Endothelial cell of umbilical vein (primary cell): ENCODE measurements around the gene SPATA6L. TPM values are rescaled to one million over a fixed set of nuclear protein-coding genes. Genes with fewer than 3 reads are reported as not detected.

Experiments used
- BruUV-seq: library from RNA; stranded (reverse); fragments of 400-500 nt; replicated peaks from 2 replicates; lab custom pipeline; 2021; lab: Mats Ljungman, UMichigan
- CTCF ChIA-PET: fragments of 300-600, 350-600 bp; sonication (Branson Sonifier 250); formaldehyde crosslinking; loops from one replicate; lab custom pipeline; 2021; ENCODE audit warnings: antibody characterized with exemption, inconsistent platforms; lab: Charles Lee
- POLR2A ChIA-PET: fragments of 300-600, 350-600 bp; sonication (Branson Sonifier 250); formaldehyde crosslinking; loops from one replicate; lab custom pipeline; 2021; ENCODE audit warnings: antibody characterized with exemption, inconsistent platforms; lab: Charles Lee
- DNase-seq: peaks from one replicate; pipeline ENCODE4 v3.0.0-alpha.2; 2011; ENCODE audit warnings: low read depth, low spot score
- FAIRE-seq: peaks from 2 replicates; lab custom pipeline; 2011; peaks lifted over from hg19 to GRCh38; lab: Jason Lieb, UNC
- H2AFZ ChIP-seq: 2 replicates; pipeline ENCODE4 v1.6.0; 2012; ENCODE audit warnings: low read depth, low read length, control low read depth, inconsistent platforms
- H3K27ac ChIP-seq: 2 replicates; pipeline ENCODE4 v1.5.1; 2011; ENCODE audit warnings: low read depth, mild to moderate bottlenecking, control low read depth, low read length, moderate library complexity; ENCODE audit not compliant: insufficient read depth
- H3K27me3 ChIP-seq, 2 experiments: 2 replicates each; pipeline versions ENCODE4 v1.6.0 to v1.6.1; 2011; ENCODE audit warnings: low read length in 2 of 2, mixed read lengths in 1 of 2; ENCODE audit not compliant: control insufficient read depth in 2 of 2, insufficient read depth in 2 of 2
- H3K36me3 ChIP-seq, 2 experiments: 2 replicates in 1 of 2; 3 replicates in 1 of 2; pipeline ENCODE4 v1.5.1; 2011; ENCODE audit warnings: low read length in 2 of 2, mild to moderate bottlenecking in 1 of 2, moderate library complexity in 1 of 2; ENCODE audit not compliant: control insufficient read depth in 2 of 2, insufficient read depth in 2 of 2; ENCODE audit errors: extremely low read depth in 1 of 2
- H3K4me1 ChIP-seq: 3 replicates; pipeline ENCODE4 v1.5.1; 2011; ENCODE audit warnings: mild to moderate bottlenecking, low read length; ENCODE audit not compliant: control insufficient read depth, insufficient read depth; ENCODE audit errors: extremely low read depth
- H3K4me2 ChIP-seq: 2 replicates; pipeline ENCODE4 v1.6.1; 2011; ENCODE audit warnings: low read length, control low read depth, mixed read lengths; ENCODE audit not compliant: insufficient read depth
- H3K4me3 ChIP-seq, 3 experiments: fragments of 200-600 bp in 1 of 3; sonication (generic), shearing (Covaris generic) in 1 of 3; replicated peaks in 1 of 3; 2 replicates each; pipeline ENCODE4 v1.5.1; 2011 to 2016; ENCODE audit warnings: control low read depth in 3 of 3, low read length in 3 of 3, mild to moderate bottlenecking in 2 of 3, inconsistent platforms in 1 of 3, low read depth in 1 of 3, moderate library complexity in 1 of 3; ENCODE audit not compliant: insufficient read depth in 1 of 3
- H3K79me2 ChIP-seq: 2 replicates; pipeline ENCODE4 v1.6.0; 2012; ENCODE audit warnings: low read length, inconsistent platforms; ENCODE audit not compliant: control insufficient read depth, insufficient read depth
- H3K9ac ChIP-seq: replicated peaks from 2 replicates; pipeline ENCODE3; 2011; ENCODE audit warnings: low read length, control low read depth; ENCODE audit not compliant: insufficient read depth; ENCODE audit errors: extremely low read depth
- H3K9me1 ChIP-seq: replicated peaks from 3 replicates; pipeline ENCODE4 v1.6.0; 2011; ENCODE audit warnings: mild to moderate bottlenecking, low read length; ENCODE audit not compliant: control insufficient read depth, insufficient read depth; ENCODE audit errors: extremely low read depth
- H3K9me3 ChIP-seq: replicated peaks from 2 replicates; pipeline ENCODE4 v1.5.1; 2012; ENCODE audit warnings: low read length, inconsistent platforms; ENCODE audit not compliant: control insufficient read depth, insufficient read depth
- H4K20me1 ChIP-seq: replicated peaks from 2 replicates; pipeline ENCODE3; 2011; ENCODE audit warnings: mild to moderate bottlenecking, low read length; ENCODE audit not compliant: control insufficient read depth, insufficient read depth; ENCODE audit errors: extremely low read depth
- CTCF ChIP-seq, 2 donors: IDR thresholded peaks; 1 replicate in 1 of 2; 2 replicates in 1 of 2; pipeline ENCODE4 v1.5.1; 2011; ENCODE audit warnings: low read length in 2 of 2, mild to moderate bottlenecking in 2 of 2, moderate library complexity in 2 of 2, control low read depth in 1 of 2, inconsistent platforms in 1 of 2, low read depth in 1 of 2; ENCODE audit not compliant: insufficient read depth in 1 of 2; ENCODE audit errors: extremely low read depth in 1 of 2
- EZH2 ChIP-seq: IDR thresholded peaks from 2 replicates; pipeline ENCODE4 v1.6.1; 2012; ENCODE audit warnings: borderline replicate concordance, low read depth, mild to moderate bottlenecking, moderate library complexity, low read length, inconsistent platforms; ENCODE audit not compliant: severe bottlenecking
- FOS ChIP-seq: IDR thresholded peaks from 2 replicates; pipeline ENCODE4 v1.6.1; 2011; ENCODE audit warnings: mild to moderate bottlenecking, low read length, moderate library complexity, borderline replicate concordance; ENCODE audit not compliant: insufficient read depth
- GATA2 ChIP-seq: IDR thresholded peaks from 2 replicates; pipeline ENCODE4 v1.7.0; 2011; ENCODE audit warnings: low read depth, mild to moderate bottlenecking, moderate library complexity, mixed read lengths, low read length; ENCODE audit not compliant: insufficient read length, insufficient read depth
- JUN ChIP-seq: IDR thresholded peaks from 2 replicates; pipeline ENCODE4 v1.6.1; 2011; ENCODE audit warnings: borderline replicate concordance, low read depth; ENCODE audit not compliant: insufficient read length, insufficient read depth
- MAX ChIP-seq: IDR thresholded peaks from 2 replicates; pipeline ENCODE4 v1.6.1; 2011; ENCODE audit not compliant: insufficient read depth, insufficient read length
- MYC ChIP-seq: IDR thresholded peaks from one replicate; pipeline ENCODE4 v1.6.1; 2011; ENCODE audit warnings: mild to moderate bottlenecking, low read depth, low read length
- POLR2A ChIP-seq: IDR thresholded peaks from 2 replicates; pipeline ENCODE4 v1.6.1; 2012; ENCODE audit warnings: low read depth, mild to moderate bottlenecking, control low read depth, low read length
- POLR2AphosphoS5 ChIP-seq: IDR thresholded peaks from 2 replicates; pipeline ENCODE4 v1.6.1; 2012; ENCODE audit warnings: low read depth, mild to moderate bottlenecking, control low read depth, low read length, moderate library complexity; ENCODE audit not compliant: insufficient read depth
- dilution Hi-C: fragments of 300-500 bp; cut with MboI; formaldehyde crosslinking; loops from one replicate; pipeline ENCODE4 v1.15.0; 2019; ENCODE audit warnings: low sequenced_read_pairs; ENCODE audit not compliant: extremely low pct_ligation_motif_present
- intact Hi-C: fragments of 100-400 bp; cut with micrococcal nuclease; formaldehyde crosslinking; loops from one replicate; pipeline ENCODE4 v1.10.0; 2022
- polyA plus RNA-seq, 4 experiments: library from polyadenylated mRNA; depleted of rRNA in 3 of 4; stranded (reverse) in 3 of 4; unstranded in 1 of 4; fragments of >200 nt; gene quantifications; 2 replicates each; pipeline versions ENCODE4 v1.2.1 to v1.2.3, GENCODE V29; 2011 to 2012; ENCODE audit warnings: missing spikeins in 1 of 4
- total RNA-seq: library from RNA; stranded (reverse); gene quantifications from 2 replicates; pipeline ENCODE4 v1.2.3, GENCODE V29; 2021

SPATA6L gene
- total and polyA plus RNA-seq, 2 donors (not counting 3 experiments of a cell fraction or from before 2014, with no cell fraction given): 0.40 to 1.5 TPM

- intact Hi-C loops: loop anchor here (5.0 kb wide), 2 partner anchors 85 to 150 kb away; partner anchors contain the start of gene SLC1A1
These were observed 23.9 kb downstream of the SPATA6L start for GRCh38 chr9:4642351-4642750.

More at GRCh38 chr9:4642351-4642750, 23.9 kb downstream of the SPATA6L start:
- H3K27me3 ChIP-seq: no peaks in the 10 kb centered on the region
- H3K27ac ChIP-seq: no peak overlapping the region
- no peaks in the 10 kb centered on the region for H3K79me2 ChIP-seq
- no peak for TF ChIP-seq MAX
- TF ChIP-seq POLR2A: no peak
- TF ChIP-seq POLR2AphosphoS5: no peak
- TF ChIP-seq FOS: no peak
- TF ChIP-seq GATA2: no peak
- TF ChIP-seq JUN: no peak
- TF ChIP-seq CTCF (IDR thresholded peaks at IDR 0.05; ENCODE audit: extremely low read depth in 1 of 2, insufficient read depth in 1 of 2, low read depth in 1 of 2, low read length in 2 of 2): no peak
- TF ChIP-seq EZH2: no peak
- no peak for TF ChIP-seq MYC
- H3K4me1 ChIP-seq: no peaks in the 10 kb centered on the region
- H4K20me1 ChIP-seq: no peaks in the 10 kb centered on the region
- ChIA-PET CTCF (no interaction called here), POLR2A (no interaction called here)
- dilution Hi-C loops: no loop called here
- H3K4me2 ChIP-seq: no peak overlapping the region
- H3K9me1 ChIP-seq: no peaks in the 10 kb centered on the region
- no peak overlapping the region for H3K9ac ChIP-seq
- H3K9me3 ChIP-seq: no peaks in the 10 kb centered on the region
- BruUV-seq: no TSS peak
- no peaks in the 10 kb centered on the region for H3K36me3 ChIP-seq
- no peak overlapping the region for H3K4me3 ChIP-seq
- FAIRE-seq (no peak), DNase-seq (no peak)
- no peak overlapping the region for H2AFZ ChIP-seq
